ENCODE data around the gene GPR37L1.

DNA sequence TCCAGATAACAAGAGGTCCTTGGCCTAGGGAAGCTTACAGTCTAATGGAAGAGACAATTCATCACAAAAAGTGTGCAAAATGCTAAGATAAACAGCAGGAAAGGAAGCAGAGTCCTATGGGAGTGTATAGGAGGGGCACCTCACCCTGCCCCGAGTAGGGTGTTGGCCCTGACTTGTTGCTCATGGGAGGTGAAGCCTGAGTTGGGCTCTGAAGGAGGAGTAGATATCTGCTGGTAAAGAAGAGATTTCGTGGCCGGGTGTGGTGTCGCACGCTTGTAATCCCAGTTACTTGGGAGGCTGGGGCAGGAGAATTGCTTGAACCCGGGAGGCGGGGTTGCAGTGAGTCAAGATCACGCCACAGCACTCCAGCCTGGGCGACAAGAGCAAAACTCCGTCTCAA, 18.6 kb upstream of the GPR37L1 start:
- TF ChIP-seq, protein P1, sequence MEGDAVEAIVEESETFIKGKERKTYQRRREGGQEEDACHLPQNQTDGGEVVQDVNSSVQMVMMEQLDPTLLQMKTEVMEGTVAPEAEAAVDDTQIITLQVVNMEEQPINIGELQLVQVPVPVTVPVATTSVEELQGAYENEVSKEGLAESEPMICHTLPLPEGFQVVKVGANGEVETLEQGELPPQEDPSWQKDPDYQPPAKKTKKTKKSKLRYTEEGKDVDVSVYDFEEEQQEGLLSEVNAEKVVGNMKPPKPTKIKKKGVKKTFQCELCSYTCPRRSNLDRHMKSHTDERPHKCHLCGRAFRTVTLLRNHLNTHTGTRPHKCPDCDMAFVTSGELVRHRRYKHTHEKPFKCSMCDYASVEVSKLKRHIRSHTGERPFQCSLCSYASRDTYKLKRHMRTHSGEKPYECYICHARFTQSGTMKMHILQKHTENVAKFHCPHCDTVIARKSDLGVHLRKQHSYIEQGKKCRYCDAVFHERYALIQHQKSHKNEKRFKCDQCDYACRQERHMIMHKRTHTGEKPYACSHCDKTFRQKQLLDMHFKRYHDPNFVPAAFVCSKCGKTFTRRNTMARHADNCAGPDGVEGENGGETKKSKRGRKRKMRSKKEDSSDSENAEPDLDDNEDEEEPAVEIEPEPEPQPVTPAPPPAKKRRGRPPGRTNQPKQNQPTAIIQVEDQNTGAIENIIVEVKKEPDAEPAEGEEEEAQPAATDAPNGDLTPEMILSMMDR (IDR thresholded peaks at IDR 0.05; ENCODE audit: low read depth, low read length) = no peak
- TF ChIP-seq POLR2A (IDR thresholded peaks at IDR 0.05; ENCODE audit: extremely low read depth, insufficient read length) = no peak
- TF ChIP-seq, protein P2, sequence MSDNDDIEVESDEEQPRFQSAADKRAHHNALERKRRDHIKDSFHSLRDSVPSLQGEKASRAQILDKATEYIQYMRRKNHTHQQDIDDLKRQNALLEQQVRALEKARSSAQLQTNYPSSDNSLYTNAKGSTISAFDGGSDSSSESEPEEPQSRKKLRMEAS (IDR thresholded peaks at IDR 0.05; ENCODE audit: low read depth, low read length) = no peak

Data from NB4 (cell line).